GM12875 (cell line): ENCODE results near the gene DGUOK.

Experiments
- H3K4me3 ChIP-seq: one replicate; pipeline ENCODE4 v1.5.1; 2011; ENCODE audit warnings: low read depth, low read length, control low read depth
- CTCF ChIP-seq: IDR thresholded peaks from 2 replicates; pipeline ENCODE4 v1.5.1; 2011; ENCODE audit warnings: low read depth, mild to moderate bottlenecking, control low read depth, inconsistent platforms, low read length, moderate library complexity, borderline replicate concordance; ENCODE audit not compliant: insufficient read depth

Gene DGUOK

DNA sequence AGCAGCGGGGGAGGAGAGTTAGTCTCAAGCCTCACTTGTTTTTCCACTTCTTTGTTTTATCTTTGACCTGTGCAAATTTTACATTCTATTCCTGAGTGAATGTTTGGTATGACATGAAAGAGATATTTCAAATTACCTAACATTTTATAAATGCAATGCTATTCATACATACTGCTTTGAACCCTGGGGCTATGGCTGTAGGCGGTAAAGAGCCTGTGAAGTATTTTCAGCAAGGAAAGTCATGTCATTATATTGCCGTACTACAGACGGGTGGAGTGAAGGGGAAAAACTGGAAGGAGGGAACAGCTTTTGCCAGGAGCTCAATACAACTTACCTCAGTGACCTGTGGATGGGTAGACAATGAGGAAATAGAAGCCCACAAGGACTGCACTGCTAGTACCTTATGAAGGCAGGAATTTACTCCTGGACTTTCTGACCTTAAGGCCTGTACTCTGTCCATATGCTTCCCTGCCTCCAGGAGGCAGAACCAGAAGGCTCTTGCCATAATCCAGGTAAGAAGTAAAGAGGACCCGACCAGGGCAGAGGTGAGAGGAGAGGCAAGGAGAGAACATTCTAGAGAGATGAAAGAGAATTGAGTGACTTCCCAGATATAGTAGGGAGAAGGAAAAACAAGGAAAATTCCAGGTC is 29.7 kb downstream of the DGUOK start:
- TF ChIP-seq CTCF: no peak

DNA sequence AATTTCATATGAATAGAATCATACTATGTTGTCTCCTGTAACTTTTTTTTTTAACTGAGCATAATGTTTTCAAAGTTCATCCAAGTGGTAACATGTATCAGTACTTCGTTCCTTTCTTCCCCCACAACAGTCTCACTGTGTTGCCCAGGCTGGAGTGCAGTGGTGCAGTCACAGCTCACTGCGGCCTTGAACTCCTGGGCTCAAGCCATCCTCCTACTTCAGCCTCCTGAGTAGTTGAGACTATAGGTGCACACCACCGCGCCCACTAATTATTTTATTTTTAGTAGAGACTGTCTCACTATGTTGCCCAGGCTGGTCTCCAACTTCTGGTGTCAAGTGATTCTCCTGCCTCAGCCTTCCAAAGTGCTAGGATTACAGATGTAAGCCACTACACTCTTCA is 34.6 kb downstream of the DGUOK start:
- TF ChIP-seq CTCF: no peak
- no peak overlapping the region for H3K4me3 ChIP-seq

More for the DNA sequence above, 29.7 kb downstream of the DGUOK start:
- H3K4me3 ChIP-seq: no peak overlapping the region

DNA sequence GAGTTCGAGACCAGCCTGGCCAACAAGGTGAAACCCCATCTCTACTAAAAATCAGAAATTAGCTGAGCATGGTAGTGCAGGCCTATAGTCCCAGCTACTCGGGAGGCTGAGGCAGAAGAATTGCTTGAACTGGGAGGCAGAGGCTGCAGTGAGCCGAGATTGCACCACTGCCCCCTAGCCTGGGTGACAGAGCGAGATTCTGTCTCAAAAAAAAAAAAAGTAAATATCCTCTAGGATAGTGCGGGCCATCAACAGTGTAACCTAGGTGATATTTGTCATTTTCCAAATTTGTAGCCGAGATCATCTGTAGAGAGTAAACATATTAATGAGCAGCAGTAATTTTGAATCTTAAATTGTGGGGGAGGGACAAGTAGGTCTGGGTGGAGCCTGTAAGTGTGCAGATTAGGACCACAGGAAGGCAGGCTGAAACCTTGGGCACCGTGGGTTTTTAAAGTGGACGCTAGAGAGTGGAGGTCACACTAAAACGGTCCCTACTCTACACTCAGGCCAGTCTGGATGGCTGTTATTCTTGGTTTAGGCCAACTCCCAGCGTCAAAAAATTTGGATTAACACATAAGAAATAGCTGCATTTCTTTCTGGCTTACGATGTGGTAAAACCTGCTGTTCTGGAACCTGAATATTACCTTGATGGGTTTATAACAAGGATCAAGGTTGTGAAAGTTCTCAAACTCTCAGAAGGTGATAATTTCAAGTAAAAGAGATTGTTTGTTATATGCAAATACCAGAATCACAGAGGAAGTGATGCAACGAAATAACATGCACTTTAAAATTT is 35.3 kb downstream of the DGUOK start:
- TF ChIP-seq CTCF: no peak

GRCh38 chr2:73962798-73963197 is 36.1 kb downstream of the DGUOK start:
- TF ChIP-seq CTCF: no peak
- no peak overlapping the region for H3K4me3 ChIP-seq

More for the DNA sequence above, 35.3 kb downstream of the DGUOK start:
- H3K4me3 ChIP-seq: no peak overlapping the region

GRCh38 chr2:73963385-73964120 is 36.9 kb downstream of the DGUOK start:
- no peak for TF ChIP-seq CTCF
- no peak overlapping the region for H3K4me3 ChIP-seq

- no peak for TF ChIP-seq CTCF
- H3K4me3 ChIP-seq: no peak overlapping the region
These were observed 37.5 kb downstream of the DGUOK start for GRCh38 chr2:73964223-73964622.
